Activated CD8-positive, alpha-beta T cell treated with anti-CD3 and anti-CD28 coated beads for 36 hours (primary cell): Measurements from ENCODE around the gene MVB12B. TPM values are rescaled to one million over a fixed set of nuclear protein-coding genes. Genes with fewer than 3 reads are reported as not detected.

ENCODE experiments used
- ATAC-seq: fragments of 200-7000 bp; cut with Tn5 transposase; one replicate; pipeline ENCODE4 v1.10.0; 2021; ENCODE audit warnings: mild to moderate bottlenecking, moderate library complexity
- CTCF ChIA-PET: fragments of 350-600 bp; sonication (Branson Sonifier 250); formaldehyde crosslinking; loops from one replicate; lab custom pipeline; 2021; ENCODE audit warnings: antibody characterized with exemption; lab: Charles Lee
- POLR2A ChIA-PET: fragments of 350-600 bp; sonication (Branson Sonifier 250); formaldehyde crosslinking; loops from one replicate; lab custom pipeline; 2021; ENCODE audit warnings: antibody characterized with exemption; lab: Charles Lee
- DNase-seq: peaks from one replicate; pipeline ENCODE4 v3.0.0-alpha.2; 2020
- H3K27ac Mint-ChIP-seq: one replicate; pipeline ENCODE4 v1.8.0; 2021; ENCODE audit warnings: mild to moderate bottlenecking, mixed read lengths
- H3K27me3 Mint-ChIP-seq: one replicate; pipeline ENCODE4 v1.8.0; 2021; ENCODE audit warnings: mixed read lengths
- H3K36me3 Mint-ChIP-seq: one replicate; pipeline ENCODE4 v1.8.0; 2021; ENCODE audit warnings: low read depth, mixed read lengths
- H3K4me1 Mint-ChIP-seq: one replicate; pipeline ENCODE4 v1.8.0; 2021; ENCODE audit warnings: low read depth, mixed read lengths
- H3K4me3 Mint-ChIP-seq: one replicate; pipeline ENCODE4 v1.8.0; 2021; ENCODE audit warnings: mild to moderate bottlenecking, moderate library complexity, mixed read lengths
- H3K9me3 Mint-ChIP-seq: one replicate; pipeline ENCODE4 v1.8.0; 2021; ENCODE audit warnings: mixed read lengths
- intact Hi-C: fragments of 100-400 bp; cut with micrococcal nuclease; formaldehyde crosslinking; loops from one replicate; pipeline ENCODE4 v1.10.0; 2022
- total RNA-seq, 2 experiments: library from RNA; stranded (reverse); gene quantifications; one replicate each; pipeline ENCODE4 v1.2.3, GENCODE V29; 2021
- TF ChIP-seq, protein P1 (sequence below): fragments of 200-600 bp; IDR thresholded peaks from one replicate; pipeline ENCODE4 v1.8.0; 2022; ENCODE audit warnings: antibody characterized with exemption, mild to moderate bottlenecking

Gene MVB12B
- total RNA-seq, 2 experiments from 2014 or later, result 6.4 to 6.6 TPM

DNA sequence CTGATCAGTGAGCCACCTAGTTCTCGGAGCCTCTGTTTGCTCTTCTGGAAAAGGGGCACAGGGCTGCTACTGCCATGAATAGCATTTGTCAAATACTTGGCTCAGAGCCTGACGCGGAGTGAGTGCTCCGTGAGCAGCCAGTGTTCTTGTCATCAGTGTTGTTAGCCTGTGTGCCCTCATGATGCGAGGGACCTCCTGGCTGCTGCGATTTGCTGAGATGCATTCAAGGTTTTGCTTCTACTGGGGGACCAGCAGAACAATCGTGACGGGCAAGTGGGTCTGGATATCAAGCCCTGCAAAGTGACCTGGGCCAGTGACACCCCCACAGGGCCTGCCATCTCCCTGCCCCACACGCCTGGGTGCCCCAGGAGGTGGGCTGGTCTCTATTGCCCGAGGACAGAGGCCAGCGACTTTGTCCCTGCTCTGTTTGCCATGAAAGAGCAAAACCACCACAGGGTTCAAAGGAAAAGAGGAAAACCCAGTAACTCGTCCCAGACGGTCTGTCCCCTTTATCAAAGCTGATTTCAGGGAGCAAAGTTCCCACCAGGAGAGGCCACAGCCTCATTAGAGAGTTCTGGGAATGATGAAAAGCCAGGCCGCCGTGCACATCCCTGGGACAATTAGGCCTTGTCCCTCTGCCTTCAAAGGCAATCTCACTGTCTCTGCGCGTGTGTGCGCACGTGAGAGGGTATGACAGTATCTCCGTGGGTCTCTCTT lies 200.6 kb downstream of the MVB12B start:
- no peak overlapping the region for H3K27ac Mint-ChIP-seq
- ATAC-seq (no peak), DNase-seq (no peak)
- intact Hi-C loops, result no loop called here
- TF ChIP-seq, protein P1, sequence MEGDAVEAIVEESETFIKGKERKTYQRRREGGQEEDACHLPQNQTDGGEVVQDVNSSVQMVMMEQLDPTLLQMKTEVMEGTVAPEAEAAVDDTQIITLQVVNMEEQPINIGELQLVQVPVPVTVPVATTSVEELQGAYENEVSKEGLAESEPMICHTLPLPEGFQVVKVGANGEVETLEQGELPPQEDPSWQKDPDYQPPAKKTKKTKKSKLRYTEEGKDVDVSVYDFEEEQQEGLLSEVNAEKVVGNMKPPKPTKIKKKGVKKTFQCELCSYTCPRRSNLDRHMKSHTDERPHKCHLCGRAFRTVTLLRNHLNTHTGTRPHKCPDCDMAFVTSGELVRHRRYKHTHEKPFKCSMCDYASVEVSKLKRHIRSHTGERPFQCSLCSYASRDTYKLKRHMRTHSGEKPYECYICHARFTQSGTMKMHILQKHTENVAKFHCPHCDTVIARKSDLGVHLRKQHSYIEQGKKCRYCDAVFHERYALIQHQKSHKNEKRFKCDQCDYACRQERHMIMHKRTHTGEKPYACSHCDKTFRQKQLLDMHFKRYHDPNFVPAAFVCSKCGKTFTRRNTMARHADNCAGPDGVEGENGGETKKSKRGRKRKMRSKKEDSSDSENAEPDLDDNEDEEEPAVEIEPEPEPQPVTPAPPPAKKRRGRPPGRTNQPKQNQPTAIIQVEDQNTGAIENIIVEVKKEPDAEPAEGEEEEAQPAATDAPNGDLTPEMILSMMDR, result no peak
- H3K4me1 Mint-ChIP-seq, result peaks cover 14% of the 10 kb centered on the region
- H3K9me3 Mint-ChIP-seq, result no peaks in the 10 kb centered on the region
- ChIA-PET CTCF (interaction anchor here (3.4 kb wide), 1 partner anchor 27 kb away, joined by 26 read pairs; no protein-coding TSS in a partner anchor), POLR2A (no interaction called here)
- H3K27me3 Mint-ChIP-seq, result peaks cover 9% of the 10 kb centered on the region
- no peaks in the 10 kb centered on the region for H3K36me3 Mint-ChIP-seq
- no peak overlapping the region for H3K4me3 Mint-ChIP-seq

DNA sequence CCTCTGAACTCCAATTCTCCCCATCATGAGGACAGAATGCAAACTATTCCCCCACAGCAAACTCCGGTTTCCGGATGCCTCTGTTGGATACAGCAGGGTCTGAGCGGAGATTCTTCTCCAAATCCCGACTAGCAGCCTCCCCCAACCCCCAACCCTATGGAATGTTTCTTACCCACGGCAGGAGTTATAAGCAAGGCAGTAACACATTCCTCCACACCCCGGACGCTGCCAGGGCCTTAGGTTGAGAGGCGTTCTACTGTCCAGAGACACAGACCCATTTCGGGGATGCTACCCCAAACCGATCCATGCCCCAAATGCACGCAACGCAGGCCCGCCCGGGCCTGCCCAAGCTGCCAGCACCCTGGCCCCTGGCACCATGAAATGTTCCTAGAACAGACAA lies 201.5 kb downstream of the MVB12B start:
- Mint-ChIP-seq H3K27ac (no peak overlapping the region), H3K4me1 (peaks cover 10% of the 10 kb centered on the region), H3K27me3 (peaks cover 9% of the 10 kb centered on the region), H3K36me3 (no peaks in the 10 kb centered on the region), H3K4me3 (no peak overlapping the region), H3K9me3 (no peaks in the 10 kb centered on the region)
- ATAC-seq, result no peak
- ChIA-PET POLR2A (no interaction called here), CTCF (no interaction called here)
- no peak for DNase-seq
- intact Hi-C loops, result no loop called here
- TF ChIP-seq, protein P1, result no peak

DNA sequence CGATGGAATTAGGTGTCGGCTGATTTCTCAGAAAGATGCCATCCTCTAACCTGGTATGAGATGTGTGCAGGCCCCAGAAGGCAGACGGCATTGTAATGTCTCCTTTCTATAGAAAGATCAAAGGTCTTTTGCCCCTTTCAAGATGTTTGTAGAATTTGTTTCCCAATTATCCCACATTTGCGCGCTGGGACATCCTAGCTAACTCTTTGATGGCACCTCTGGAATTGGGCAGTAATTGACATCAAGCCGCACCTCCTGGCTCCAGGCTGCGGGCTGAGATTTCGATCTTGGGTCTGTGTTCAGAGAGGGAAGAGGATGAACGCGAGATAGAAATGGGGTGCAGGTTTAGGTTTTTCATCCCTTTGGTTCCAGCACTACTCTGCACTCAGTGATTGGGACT lies 202.3 kb downstream of the MVB12B start:
- TF ChIP-seq, protein P1, result no peak
- intact Hi-C loops, result no loop called here
- Mint-ChIP-seq H3K36me3 (no peaks in the 10 kb centered on the region), H3K4me1 (peaks cover 3% of the 10 kb centered on the region), H3K27ac (no peak overlapping the region), H3K4me3 (no peak overlapping the region), H3K9me3 (no peaks in the 10 kb centered on the region), H3K27me3 (peaks cover 8% of the 10 kb centered on the region)
- CTCF ChIA-PET, result no interaction called here
- no peak for ATAC-seq
- DNase-seq, result no peak
- POLR2A ChIA-PET, result no interaction called here

DNA sequence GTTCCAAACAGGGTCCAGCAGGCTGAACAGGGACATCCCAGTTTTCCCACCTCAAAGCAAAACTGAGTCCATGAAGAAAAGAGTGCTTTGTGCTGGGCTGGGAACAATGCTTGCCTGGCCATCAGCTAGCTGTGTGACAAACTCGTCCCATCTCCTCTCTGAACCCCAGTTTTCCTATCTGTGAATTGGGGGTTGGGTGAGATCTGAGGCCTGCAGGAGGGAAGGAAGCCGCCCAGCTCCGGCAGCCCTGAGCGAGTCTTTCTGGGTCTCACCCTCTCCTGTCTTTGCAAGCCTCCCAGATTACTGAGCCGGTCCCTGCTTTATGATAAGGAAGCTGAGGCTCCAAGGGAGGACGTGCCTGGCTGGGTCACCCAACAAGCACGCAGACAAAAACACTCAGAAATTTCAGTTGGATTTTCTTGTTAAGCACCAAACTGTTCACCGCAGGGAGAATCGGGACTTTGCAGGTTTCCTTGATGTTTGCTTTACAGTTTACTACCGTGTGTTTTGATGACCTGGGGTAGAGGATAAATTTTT lies 204.5 kb downstream of the MVB12B start:
- Mint-ChIP-seq H3K27me3 (no peaks in the 10 kb centered on the region), H3K27ac (no peak overlapping the region), H3K4me1 (no peaks in the 10 kb centered on the region), H3K9me3 (no peaks in the 10 kb centered on the region), H3K36me3 (no peaks in the 10 kb centered on the region), H3K4me3 (no peak overlapping the region)
- DNase-seq (no peak), ATAC-seq (no peak)
- ChIA-PET CTCF (interaction anchor here (3.1 to 4.0 kb wide), 2 partner anchors 27 to 31 kb away, joined by 12 to 16 read pairs; no protein-coding TSS in a partner anchor), POLR2A (no interaction called here)
- intact Hi-C loops, result no loop called here
- TF ChIP-seq, protein P1, result no peak

DNA sequence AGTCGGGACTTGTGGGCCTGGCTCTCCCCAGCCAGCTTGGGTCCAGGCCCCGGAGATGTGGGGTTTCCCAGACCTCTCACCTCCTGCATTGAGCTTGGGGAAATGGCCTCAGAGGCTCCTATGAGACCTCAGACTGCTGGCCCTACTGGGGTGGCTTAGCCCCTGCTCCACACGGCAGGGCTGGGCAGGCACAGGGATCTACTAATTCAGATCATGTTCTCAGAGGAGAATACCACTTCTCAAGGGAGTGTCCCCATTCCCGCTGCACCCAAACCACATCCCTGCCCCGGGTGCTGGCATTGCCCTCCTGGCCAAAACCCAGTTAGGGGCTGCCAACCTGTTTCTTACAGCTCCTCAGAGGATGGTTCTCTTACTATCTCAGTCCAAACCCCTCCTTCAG lies 205.0 kb downstream of the MVB12B start:
- TF ChIP-seq, protein P1, result no peak
- H3K36me3 Mint-ChIP-seq, result no peaks in the 10 kb centered on the region
- ChIA-PET POLR2A (no interaction called here), CTCF (interaction anchor here (3.1 to 4.0 kb wide), 2 partner anchors 26 to 32 kb away, joined by 12 to 16 read pairs; no protein-coding TSS in a partner anchor)
- DNase-seq (no peak), ATAC-seq (no peak)
- intact Hi-C loops, result no loop called here
- no peak overlapping the region for H3K4me3 Mint-ChIP-seq
- H3K4me1 Mint-ChIP-seq, result no peaks in the 10 kb centered on the region
- H3K27me3 Mint-ChIP-seq, result peaks cover 2% of the 10 kb centered on the region
- no peak overlapping the region for H3K27ac Mint-ChIP-seq
- no peaks in the 10 kb centered on the region for H3K9me3 Mint-ChIP-seq
